Fibroblast of the aortic adventitia (primary cell): Measurements from ENCODE around the gene OLR1. TPM values are rescaled to one million over a fixed set of nuclear protein-coding genes. Genes with fewer than 3 reads are reported as not detected.
"Not testable (repeated sequence)": the region's sequence is repeated elsewhere in the genome, so short reads cannot be mapped to it uniquely, and the experiment has no call there.

Source experiments
- DNase-seq: peaks from one replicate; pipeline ENCODE4 v3.0.0-alpha.2; 2010; ENCODE audit warnings: low read depth
- H3K4me3 ChIP-seq: 2 replicates; pipeline ENCODE4 v1.5.1; 2011; ENCODE audit warnings: low read depth, mild to moderate bottlenecking, control low read depth, low read length, moderate library complexity
- total RNA-seq: library from RNA; depleted of rRNA; stranded (reverse); fragments of >200 nt; gene quantifications from 2 replicates; pipeline ENCODE4 v1.2.3, GENCODE V29; 2012; ENCODE audit warnings: low replicate concordance
- TF ChIP-seq, protein P1 (sequence below): IDR thresholded peaks from 2 replicates; pipeline ENCODE4 v1.5.1; 2011; ENCODE audit warnings: mild to moderate bottlenecking, low read length, control low read depth, inconsistent platforms; ENCODE audit not compliant: insufficient read depth

Gene OLR1
- total RNA-seq = not detected in 2 replicates

GRCh38 chr12:10171973-10172728 is at the start of gene OLR1:
Gene OLR1, minus strand, starts transcription at chr12:10172132. Its CDS starts 55 bp downstream, at chr12:10172077.
- H3K4me3 ChIP-seq = no peak within 1 kb of the TSS
- TF ChIP-seq, protein P1, sequence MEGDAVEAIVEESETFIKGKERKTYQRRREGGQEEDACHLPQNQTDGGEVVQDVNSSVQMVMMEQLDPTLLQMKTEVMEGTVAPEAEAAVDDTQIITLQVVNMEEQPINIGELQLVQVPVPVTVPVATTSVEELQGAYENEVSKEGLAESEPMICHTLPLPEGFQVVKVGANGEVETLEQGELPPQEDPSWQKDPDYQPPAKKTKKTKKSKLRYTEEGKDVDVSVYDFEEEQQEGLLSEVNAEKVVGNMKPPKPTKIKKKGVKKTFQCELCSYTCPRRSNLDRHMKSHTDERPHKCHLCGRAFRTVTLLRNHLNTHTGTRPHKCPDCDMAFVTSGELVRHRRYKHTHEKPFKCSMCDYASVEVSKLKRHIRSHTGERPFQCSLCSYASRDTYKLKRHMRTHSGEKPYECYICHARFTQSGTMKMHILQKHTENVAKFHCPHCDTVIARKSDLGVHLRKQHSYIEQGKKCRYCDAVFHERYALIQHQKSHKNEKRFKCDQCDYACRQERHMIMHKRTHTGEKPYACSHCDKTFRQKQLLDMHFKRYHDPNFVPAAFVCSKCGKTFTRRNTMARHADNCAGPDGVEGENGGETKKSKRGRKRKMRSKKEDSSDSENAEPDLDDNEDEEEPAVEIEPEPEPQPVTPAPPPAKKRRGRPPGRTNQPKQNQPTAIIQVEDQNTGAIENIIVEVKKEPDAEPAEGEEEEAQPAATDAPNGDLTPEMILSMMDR = no peak
- DNase-seq = no peak

DNA sequence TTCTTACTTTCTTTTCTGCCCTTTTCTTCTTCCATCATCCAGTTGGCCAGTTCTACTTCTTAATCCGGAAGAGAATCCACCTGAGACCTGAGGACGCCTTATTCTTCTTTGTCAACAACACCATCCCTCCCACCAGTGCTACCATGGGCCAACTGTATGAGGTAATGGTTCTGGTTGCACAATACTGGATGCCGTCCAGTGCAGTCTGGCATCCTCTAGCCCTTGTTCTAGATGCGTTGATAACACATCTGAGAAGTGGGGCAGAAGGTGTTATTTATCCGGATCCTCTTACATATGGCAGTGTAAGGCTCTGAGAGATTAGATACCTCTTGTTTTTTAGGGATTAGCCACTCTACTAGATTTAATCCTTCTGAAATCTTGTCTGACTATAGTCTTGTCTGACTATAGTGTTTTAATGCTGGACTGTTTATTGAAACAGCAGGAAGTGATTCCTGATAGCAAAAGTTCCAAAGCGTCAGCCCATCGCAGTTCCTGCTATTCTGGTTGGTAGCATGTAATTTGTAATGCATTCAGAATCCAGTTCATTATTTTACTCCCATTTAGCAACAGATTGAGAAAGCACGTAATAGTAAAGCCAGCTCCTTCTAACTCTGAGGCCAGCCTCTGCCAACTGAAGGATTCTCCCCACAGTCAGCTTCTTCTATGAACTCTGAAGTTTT is 48.6 kb upstream of the OLR1 start:
- H3K4me3 ChIP-seq = no peak overlapping the region
- TF ChIP-seq, protein P1 = no peak
- DNase-seq = peak; percentile 88

DNA sequence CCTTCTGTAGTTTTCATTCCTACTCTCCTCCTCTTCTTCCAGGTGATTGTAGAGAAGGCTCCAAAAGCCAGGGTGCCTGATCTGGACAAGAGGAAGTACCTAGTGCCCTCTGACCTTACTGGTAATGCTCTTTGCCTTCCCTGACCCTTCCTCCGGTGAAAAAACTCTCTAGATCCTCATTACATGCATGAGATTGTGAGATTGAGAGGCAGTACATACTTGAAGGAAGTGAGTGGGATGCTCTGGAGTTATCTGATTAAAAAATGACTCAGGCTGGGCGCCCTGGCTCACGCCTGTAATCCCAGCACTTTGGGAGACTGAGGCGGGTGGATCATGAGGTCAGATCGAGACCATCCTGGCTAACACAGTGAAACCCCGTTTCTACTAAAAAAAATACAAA is 46.1 kb upstream of the OLR1 start:
- TF ChIP-seq, protein P1 = no peak
- no peak for DNase-seq
- no peak overlapping the region for H3K4me3 ChIP-seq

- H3K4me3 ChIP-seq = not testable (repeated sequence)
Observed at GRCh38 chr12:10215946-10216345, 44.0 kb upstream of the OLR1 start.

GRCh38 chr12:10215436-10215835 is 43.5 kb upstream of the OLR1 start:
- TF ChIP-seq, protein P1 = no peak
- H3K4me3 ChIP-seq = peak overlapping the region; percentile 97
- DNase-seq = no peak

More at GRCh38 chr12:10215946-10216345, 44.0 kb upstream of the OLR1 start:
- DNase-seq = not testable (repeated sequence)

- TF ChIP-seq, protein P1 = no peak
- peak; percentile 37 for DNase-seq
- peak overlapping the region; percentile 97 for H3K4me3 ChIP-seq
Observed at GRCh38 chr12:10214895-10215267, 42.9 kb upstream of the OLR1 start.

GRCh38 chr12:10214136-10214894 is 42.4 kb upstream of the OLR1 start:
- peak overlapping the region; percentile 97 for H3K4me3 ChIP-seq
- peak; percentile 71 for DNase-seq
- TF ChIP-seq, protein P1 = no peak
